SK-N-SH (cell line): ENCODE results near the gene PCSK2. TPM values are rescaled to one million over a fixed set of nuclear protein-coding genes. Genes with fewer than 3 reads are reported as not detected.

Experiments
- CTCF ChIA-PET: fragments of 300-600, 350-600 bp; formaldehyde crosslinking; extraction: SDS; loops from one replicate; lab custom pipeline; 2021; lab: Yijun Ruan, JAX
- POLR2A ChIA-PET: fragments of 350-600 bp; sonication (Branson Sonifier 250); formaldehyde crosslinking; extraction: SDS; loops from one replicate; lab custom pipeline; 2020; ENCODE audit warnings: antibody characterized with exemption, inconsistent platforms; lab: Yijun Ruan, JAX
- DNase-seq: peaks from one replicate; pipeline ENCODE4 v3.0.0; 2012
- H2AFZ ChIP-seq: fragments of 200-600 bp; sonication (generic); 2 replicates; pipeline ENCODE4 v1.8.1; 2016; ENCODE audit warnings: antibody characterized with exemption, mild to moderate bottlenecking, low read depth
- H3F3A ChIP-seq: fragments of 200-600 bp; sonication (generic); replicated peaks from 2 replicates; pipeline ENCODE3; 2016; ENCODE audit warnings: antibody characterized with exemption, mild to moderate bottlenecking; ENCODE audit not compliant: insufficient read depth
- H3K27ac ChIP-seq, 2 experiments: fragments of 200-500 bp in 1 of 2; fragments of 200-600 bp in 1 of 2; sonication (Bioruptor generic) in 1 of 2; sonication (generic), shearing (Covaris generic) in 1 of 2; 2 replicates each; pipeline versions ENCODE4 v1.5.1 to v1.6.1; 2014 to 2016; ENCODE audit warnings: low read depth in 2 of 2, inconsistent platforms in 1 of 2, low read length in 1 of 2, mild to moderate bottlenecking in 1 of 2, mixed read lengths in 1 of 2
- H3K27me3 ChIP-seq: fragments of 200-600 bp; sonication (generic), shearing (Covaris generic); 2 replicates; pipeline ENCODE4 v1.6.1; 2016; ENCODE audit warnings: mixed run types; ENCODE audit not compliant: insufficient read depth
- H3K36me3 ChIP-seq, 2 experiments: fragments of 200-500 bp in 1 of 2; fragments of 200-600 bp in 1 of 2; sonication (Bioruptor generic) in 1 of 2; sonication (generic) in 1 of 2; replicated peaks in 1 of 2; 2 replicates each; pipeline versions ENCODE3 to v1.5.1; 2014 to 2016; ENCODE audit warnings: low read length in 1 of 2, mild to moderate bottlenecking in 1 of 2; ENCODE audit not compliant: insufficient read depth in 2 of 2, control insufficient read depth in 1 of 2
- H3K4me1 ChIP-seq, 2 experiments: fragments of 200-500 bp in 1 of 2; fragments of 200-600 bp in 1 of 2; sonication (Bioruptor generic) in 1 of 2; sonication (generic), shearing (Covaris generic) in 1 of 2; 2 replicates each; pipeline versions ENCODE4 v1.5.1 to v1.6.1; 2014 to 2016; ENCODE audit warnings: low read depth in 1 of 2, low read length in 1 of 2, mixed run types in 1 of 2; ENCODE audit not compliant: insufficient read depth in 2 of 2, control insufficient read depth in 1 of 2
- H3K4me2 ChIP-seq: fragments of 200-600 bp; sonication (generic), shearing (Covaris generic); 2 replicates; pipeline ENCODE4 v1.6.1; 2017; ENCODE audit warnings: mixed run types
- H3K4me3 ChIP-seq, 2 experiments: fragments of 200-500 bp in 1 of 2; fragments of 200-600 bp in 1 of 2; sonication (Bioruptor generic) in 1 of 2; sonication (generic), shearing (Covaris generic) in 1 of 2; 2 replicates each; pipeline versions ENCODE4 v1.5.1 to v1.8.1; 2014 to 2016; ENCODE audit warnings: low read depth in 2 of 2, inconsistent platforms in 1 of 2, low read length in 1 of 2, mild to moderate bottlenecking in 1 of 2, mixed read lengths in 1 of 2, moderate library complexity in 1 of 2
- H3K79me2 ChIP-seq: fragments of 200-600 bp; sonication (generic); 2 replicates; pipeline ENCODE4 v1.8.1; 2017; ENCODE audit warnings: mild to moderate bottlenecking; ENCODE audit not compliant: insufficient read depth
- H3K9ac ChIP-seq: fragments of 200-600 bp; sonication (generic); 2 replicates; pipeline ENCODE4 v1.6.1; 2017; ENCODE audit warnings: mixed run types
- H3K9me2 ChIP-seq: fragments of 200-600 bp; sonication (generic); 2 replicates; pipeline ENCODE4 v1.6.1; 2017; ENCODE audit warnings: mixed run types
- H3K9me3 ChIP-seq: fragments of 200-600 bp; sonication (generic); 2 replicates; pipeline ENCODE4 v1.6.1; 2017; ENCODE audit warnings: mixed run types, mild to moderate bottlenecking, moderate library complexity
- H4K20me1 ChIP-seq: fragments of 200-600 bp; sonication (generic); 2 replicates; pipeline ENCODE4 v1.6.1; 2017; ENCODE audit warnings: mild to moderate bottlenecking, mixed run types; ENCODE audit not compliant: insufficient read depth
- ELF1 ChIP-seq: IDR thresholded peaks from 2 replicates; pipeline ENCODE4 v1.4.0; 2012
- FOSL2 ChIP-seq: IDR thresholded peaks from 2 replicates; pipeline ENCODE4 v1.4.0; 2012; ENCODE audit warnings: low read depth, mild to moderate bottlenecking, moderate library complexity, borderline replicate concordance
- FOXJ3 ChIP-seq: sonication (generic); formaldehyde crosslinking; IDR thresholded peaks from 2 replicates; pipeline ENCODE4 v1.5.1; 2020; ENCODE audit warnings: mild to moderate bottlenecking, missing genetic modification reagents
- IRF3 ChIP-seq: fragments of 150-350 bp; IDR thresholded peaks from 2 replicates; pipeline ENCODE4 v1.6.1; 2016; ENCODE audit warnings: mild to moderate bottlenecking, low read depth, low read length
- MAX ChIP-seq: IDR thresholded peaks from 2 replicates; pipeline ENCODE4 v1.4.0; 2012; ENCODE audit warnings: low read depth
- NFIC ChIP-seq: IDR thresholded peaks from 2 replicates; pipeline ENCODE4 v1.4.0; 2012; ENCODE audit warnings: borderline replicate concordance
- RCOR1 ChIP-seq: fragments of 150-350 bp; IDR thresholded peaks from 2 replicates; pipeline ENCODE4 v1.6.1; 2017; ENCODE audit warnings: antibody characterized with exemption, low read length
- SMC3 ChIP-seq: IDR thresholded peaks from 2 replicates; pipeline ENCODE4 v1.6.1; 2012; ENCODE audit warnings: low read depth, low read length, improper control_type of control experiment
- TCF12 ChIP-seq: IDR thresholded peaks from 2 replicates; pipeline ENCODE4 v1.4.0; 2012
- TEAD4 ChIP-seq: IDR thresholded peaks from 2 replicates; pipeline ENCODE4 v1.4.0; 2012; ENCODE audit warnings: mild to moderate bottlenecking, borderline replicate concordance; ENCODE audit not compliant: insufficient read depth
- ZBTB33 ChIP-seq: IDR thresholded peaks from 2 replicates; pipeline ENCODE4 v1.4.0; 2012; ENCODE audit warnings: low read depth, borderline replicate concordance
- WGBS: methylation state at CpG from one replicate; pipeline ENCODE4 v1.1.6; 2017; ENCODE audit warnings: low lambda C conversion rate; 5-methylcytosine and 5-hydroxymethylcytosine counted together
- polyA plus RNA-seq, 3 experiments: library from polyadenylated mRNA; depleted of rRNA; stranded (reverse); fragments of >200 nt; gene quantifications; 2 replicates each; pipeline ENCODE4 v1.2.3, GENCODE V29; 2012

The PCSK2 gene
- polyA plus RNA-seq, 1 of the 3 experiments (the other 2 are of a cell fraction), result not detected

GRCh38 chr20:17427638-17428037, 200.8 kb downstream of the PCSK2 start:
- Histone ChIP-seq H2AFZ (no peak overlapping the region), H3K4me2 (no peak overlapping the region), H3K4me3 (no peak overlapping the region), H3K27ac (no peak overlapping the region), H3K9me3 (no peaks in the 10 kb centered on the region), H3F3A (no peaks in the 10 kb centered on the region), H3K27me3 (no peaks in the 10 kb centered on the region), H3K9ac (no peak overlapping the region), H4K20me1 (no peaks in the 10 kb centered on the region), H3K4me1 (no peaks in the 10 kb centered on the region; a peak in 1 of 4 replicates), H3K79me2 (no peaks in the 10 kb centered on the region), H3K9me2 (no peaks in the 10 kb centered on the region), H3K36me3 (no peaks in the 10 kb centered on the region)
- WGBS, result 12% methylated on average over 1 of the region's 2 CpGs
- ChIA-PET POLR2A (no interaction called here), CTCF (interaction anchor here (2.9 kb wide), 1 partner anchor 625 kb away, joined by 11 read pairs; no protein-coding TSS in a partner anchor)
- TF ChIP-seq ELF1 (no peak), SMC3 (no peak), TCF12 (no peak), FOSL2 (no peak), TEAD4 (no peak)
- DNase-seq, result no peak

DNA sequence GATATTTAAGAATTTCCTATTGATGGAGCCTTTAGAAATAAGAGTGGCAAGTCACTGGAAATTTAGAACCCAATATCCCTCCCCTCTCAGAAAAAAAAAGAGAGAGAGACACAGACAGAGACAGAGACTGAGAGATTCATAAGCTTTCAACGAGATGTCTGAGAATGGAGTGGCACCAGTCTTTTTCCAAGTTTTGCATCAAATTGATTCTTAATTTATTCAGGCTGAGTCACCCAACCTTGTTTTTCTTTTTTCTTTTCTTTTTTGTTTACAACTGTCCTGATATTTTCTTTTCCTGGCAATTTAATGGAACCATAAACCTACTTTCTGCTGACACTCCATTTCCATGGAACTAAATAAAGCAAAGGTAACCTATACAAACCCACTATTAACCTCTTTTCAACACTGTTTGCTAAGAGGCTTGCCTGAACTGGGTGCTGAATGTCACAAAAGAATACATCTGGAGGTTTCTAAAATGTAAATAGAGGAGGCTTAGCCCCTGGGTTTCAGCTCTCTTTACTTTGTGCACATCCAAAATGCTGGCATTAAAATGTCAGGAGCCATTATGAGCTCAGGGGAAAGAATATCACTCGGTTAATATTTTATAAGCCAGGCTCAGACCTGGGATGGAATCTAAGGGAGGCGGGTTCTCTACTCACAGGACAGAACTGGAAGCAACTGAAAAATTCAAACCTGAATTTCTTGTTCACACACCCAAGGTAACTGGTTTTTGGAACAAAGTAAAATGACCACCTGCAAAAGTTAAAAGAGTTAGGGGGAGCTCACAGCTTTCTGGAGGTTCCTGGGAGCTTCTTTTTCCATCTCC, 203.5 kb downstream of the PCSK2 start:
- ChIA-PET CTCF (interaction anchor here (1.2 to 12.8 kb wide), 14 partner anchors 9 to 628 kb away, joined by 3 to 270 read pairs (median 10); no protein-coding TSS in a partner anchor), POLR2A (no interaction called here)
- Histone ChIP-seq H3K36me3 (no peaks in the 10 kb centered on the region), H3K9ac (no peak overlapping the region), H3K4me1 (no peaks in the 10 kb centered on the region; a peak in 1 of 4 replicates), H4K20me1 (no peaks in the 10 kb centered on the region), H3K4me2 (no peak overlapping the region), H3K9me2 (no peaks in the 10 kb centered on the region), H3K4me3 (no peak overlapping the region), H3F3A (no peaks in the 10 kb centered on the region), H3K79me2 (no peaks in the 10 kb centered on the region), H3K9me3 (no peaks in the 10 kb centered on the region), H2AFZ (no peak overlapping the region), H3K27ac (no peak overlapping the region), H3K27me3 (no peaks in the 10 kb centered on the region; the same call in 1 of the 2 replicates)
- 15% methylated on average over 3 of the region's 3 CpGs for WGBS
- no peak for DNase-seq
- TF ChIP-seq NFIC (no peak), IRF3 (no peak), MAX (no peak), ZBTB33 (no peak), TCF12 (no peak), RCOR1 (no peak), FOXJ3 (CRISPR knock-in tag) (no peak)
